Measurements from ENCODE around the gene ATP8A2.

The ATP8A2 gene

DNA sequence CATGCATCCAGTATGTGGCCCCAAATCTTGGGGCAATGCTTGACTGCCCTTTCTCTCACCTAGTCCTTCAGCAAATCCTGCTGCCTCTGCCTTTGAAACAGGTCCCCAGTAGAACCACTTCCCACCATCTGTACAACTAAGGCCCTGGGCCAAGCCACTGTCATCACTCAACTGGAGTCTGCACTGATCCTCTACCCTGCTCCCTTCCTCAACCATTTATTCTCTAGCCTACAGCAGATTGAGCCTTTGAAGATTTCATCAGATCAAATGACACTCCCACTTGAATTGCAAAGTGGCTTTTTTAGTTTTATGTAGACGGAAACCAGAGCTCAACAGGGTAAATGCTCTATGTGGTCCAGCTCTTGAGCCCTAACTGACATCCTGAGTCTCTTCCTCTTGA is 43.5 kb downstream of the ATP8A2 start:
- 84 to 96% methylated on average over 1 of the region's 1 CpG for WGBS, 2 experiments
- no peaks in the 10 kb centered on the region for H3K27me3 ChIP-seq (ENCODE audit: control insufficient read depth, insufficient read depth, low read length, poor library complexity, severe bottlenecking)
- no peaks in the 10 kb centered on the region for H3K9me3 ChIP-seq (ENCODE audit: control insufficient read depth, low read length)

DNA sequence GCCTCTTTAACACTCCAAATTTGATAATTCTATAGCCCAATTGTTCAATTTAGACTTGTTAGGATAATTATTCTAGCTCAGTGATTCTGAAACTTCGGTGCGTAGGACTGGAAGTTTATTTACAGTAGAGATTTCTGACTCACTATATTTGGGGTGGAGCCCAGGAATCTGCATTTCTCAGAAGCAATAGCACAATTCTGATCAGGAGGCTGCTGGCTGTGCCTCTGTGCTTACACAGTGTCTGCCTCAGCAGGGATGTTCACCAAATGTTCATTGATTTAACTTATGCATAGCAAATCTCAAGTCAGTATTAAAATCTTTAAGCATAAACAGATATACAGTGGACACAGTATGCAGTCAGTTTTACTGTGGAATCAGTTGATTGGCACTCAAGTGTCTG is 45.8 kb downstream of the ATP8A2 start:
- H3K36me3 ChIP-seq (ENCODE audit: control insufficient read depth, insufficient read depth, low read length), result no peaks in the 10 kb centered on the region
- H3K4me1 ChIP-seq (ENCODE audit: control insufficient read depth, insufficient read depth, low read length), result no peaks in the 10 kb centered on the region
- H3K27me3 ChIP-seq (ENCODE audit: control insufficient read depth, insufficient read depth, low read length, poor library complexity, severe bottlenecking), result no peaks in the 10 kb centered on the region
- H3K9me3 ChIP-seq (ENCODE audit: control insufficient read depth, low read length), result no peaks in the 10 kb centered on the region
- no peak overlapping the region for H3K4me3 ChIP-seq (ENCODE audit: insufficient read depth, low read depth, low read length)
- H3K27ac ChIP-seq (ENCODE audit: insufficient read depth, low read depth, low read length, poor library complexity, severe bottlenecking), result no peak overlapping the region
- 89 to 100% methylated on average over 2 of the region's 2 CpGs for WGBS, 2 experiments

More for the DNA sequence above, 43.5 kb downstream of the ATP8A2 start:
- Histone ChIP-seq H3K36me3 (ENCODE audit: control insufficient read depth, insufficient read depth, low read length) (no peaks in the 10 kb centered on the region), H3K27ac (ENCODE audit: insufficient read depth, low read depth, low read length, poor library complexity, severe bottlenecking) (no peak overlapping the region), H3K4me3 (ENCODE audit: insufficient read depth, low read depth, low read length) (no peak overlapping the region), H3K4me1 (ENCODE audit: control insufficient read depth, insufficient read depth, low read length) (no peaks in the 10 kb centered on the region)

DNA sequence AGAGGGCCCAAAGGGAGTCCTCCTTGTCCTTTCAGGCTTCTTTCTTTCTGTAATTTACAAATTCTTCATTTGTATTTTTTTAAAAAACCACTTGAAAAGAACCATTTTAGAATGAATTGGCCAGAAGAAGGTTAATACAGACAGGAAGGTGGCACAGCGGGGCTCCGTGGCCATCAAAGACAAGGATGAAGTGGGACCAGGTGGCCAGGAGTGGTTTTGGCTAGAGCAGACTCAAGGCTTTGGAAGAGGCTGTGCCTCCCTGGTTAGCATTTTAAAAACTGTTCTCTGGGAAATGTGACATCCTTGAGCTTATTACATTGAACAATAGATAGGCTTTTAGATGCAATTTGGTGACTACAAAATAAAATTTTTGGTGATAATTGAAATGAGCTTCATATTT is 48.4 kb downstream of the ATP8A2 start:
- WGBS, 2 experiments, result 77 to 81% methylated on average over 2 of the region's 2 CpGs
- H3K9me3 ChIP-seq (ENCODE audit: control insufficient read depth, low read length), result no peaks in the 10 kb centered on the region
- H3K4me3 ChIP-seq (ENCODE audit: insufficient read depth, low read depth, low read length), result no peak overlapping the region
- no peaks in the 10 kb centered on the region for H3K4me1 ChIP-seq (ENCODE audit: control insufficient read depth, insufficient read depth, low read length)
- H3K36me3 ChIP-seq (ENCODE audit: control insufficient read depth, insufficient read depth, low read length), result no peaks in the 10 kb centered on the region
- H3K27ac ChIP-seq (ENCODE audit: insufficient read depth, low read depth, low read length, poor library complexity, severe bottlenecking), result no peak overlapping the region
- no peaks in the 10 kb centered on the region for H3K27me3 ChIP-seq (ENCODE audit: control insufficient read depth, insufficient read depth, low read length, poor library complexity, severe bottlenecking)

DNA sequence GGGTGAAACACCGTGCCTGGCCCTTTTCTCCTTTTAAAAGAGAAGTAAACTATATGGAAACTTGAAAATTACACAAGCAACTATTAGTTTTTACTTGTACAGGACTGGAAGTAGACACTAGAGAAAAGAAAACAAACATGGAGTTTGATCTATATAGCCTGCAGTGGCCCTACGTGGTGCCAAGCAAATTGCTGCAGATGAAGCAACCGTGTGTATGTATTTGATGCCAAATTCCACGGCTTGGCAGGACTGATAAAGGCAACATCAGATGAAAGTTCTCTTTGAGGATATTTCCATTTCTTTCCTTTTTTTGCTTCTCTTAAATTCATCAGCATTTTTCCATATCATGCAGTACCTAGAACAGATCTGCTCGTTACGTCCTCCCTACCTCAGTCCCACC is 49.8 kb downstream of the ATP8A2 start:
- no peaks in the 10 kb centered on the region for H3K9me3 ChIP-seq (ENCODE audit: control insufficient read depth, low read length)
- no peaks in the 10 kb centered on the region for H3K27me3 ChIP-seq (ENCODE audit: control insufficient read depth, insufficient read depth, low read length, poor library complexity, severe bottlenecking)
- no peaks in the 10 kb centered on the region for H3K4me1 ChIP-seq (ENCODE audit: control insufficient read depth, insufficient read depth, low read length)
- H3K27ac ChIP-seq (ENCODE audit: insufficient read depth, low read depth, low read length, poor library complexity, severe bottlenecking), result no peak overlapping the region
- 91 to 98% methylated on average over 3 to 6 of the region's 6 CpGs for WGBS, 2 experiments
- H3K36me3 ChIP-seq (ENCODE audit: control insufficient read depth, insufficient read depth, low read length), result no peaks in the 10 kb centered on the region
- H3K4me3 ChIP-seq (ENCODE audit: insufficient read depth, low read depth, low read length), result no peak overlapping the region

DNA sequence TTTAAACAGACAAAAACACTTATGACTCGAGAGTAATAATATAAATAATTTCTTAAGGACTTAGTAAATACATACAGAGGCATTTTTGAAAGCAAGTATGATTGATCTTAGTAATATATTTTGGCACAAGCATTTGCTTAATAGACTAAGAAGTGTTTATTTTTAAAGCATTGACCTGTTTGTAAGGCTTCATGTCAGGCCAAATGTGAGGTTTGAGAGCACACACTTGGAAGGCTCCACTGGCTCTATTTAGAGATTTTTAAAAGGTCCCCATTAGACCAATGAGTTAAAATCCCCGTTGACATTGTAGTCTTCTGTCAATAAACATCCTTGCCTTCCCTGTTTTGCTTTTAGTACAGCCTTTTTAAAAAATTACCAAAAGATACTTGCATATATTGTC is 50.4 kb downstream of the ATP8A2 start:
- WGBS, 2 experiments, result 85 to 95% methylated on average over 1 of the region's 2 CpGs
- Histone ChIP-seq H3K27ac (ENCODE audit: insufficient read depth, low read depth, low read length, poor library complexity, severe bottlenecking) (no peak overlapping the region), H3K36me3 (ENCODE audit: control insufficient read depth, insufficient read depth, low read length) (no peaks in the 10 kb centered on the region), H3K27me3 (ENCODE audit: control insufficient read depth, insufficient read depth, low read length, poor library complexity, severe bottlenecking) (no peaks in the 10 kb centered on the region), H3K9me3 (ENCODE audit: control insufficient read depth, low read length) (no peaks in the 10 kb centered on the region), H3K4me3 (ENCODE audit: insufficient read depth, low read depth, low read length) (no peak overlapping the region), H3K4me1 (ENCODE audit: control insufficient read depth, insufficient read depth, low read length) (no peaks in the 10 kb centered on the region)

DNA sequence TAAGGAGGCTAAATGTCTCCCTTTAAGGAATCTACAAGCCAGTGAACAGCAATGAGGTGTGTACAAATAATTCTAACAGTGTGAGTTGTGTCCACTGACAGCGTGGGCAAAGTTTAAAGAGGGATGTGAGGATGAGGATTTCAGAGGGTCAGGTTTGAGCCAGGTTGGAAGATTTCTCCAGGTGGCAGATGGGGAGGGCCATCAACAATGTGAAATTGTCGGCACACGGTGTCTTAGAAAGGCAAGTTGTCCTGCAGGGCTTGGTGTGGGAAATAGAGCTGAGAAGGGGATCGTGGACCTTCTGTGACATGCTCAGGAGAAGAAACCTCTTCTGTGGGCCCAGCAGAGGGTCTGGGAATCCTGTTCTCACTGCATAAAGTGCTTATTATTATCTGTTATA is 52.1 kb downstream of the ATP8A2 start:
- H3K9me3 ChIP-seq (ENCODE audit: control insufficient read depth, low read length), result no peaks in the 10 kb centered on the region
- no peak overlapping the region for H3K27ac ChIP-seq (ENCODE audit: insufficient read depth, low read depth, low read length, poor library complexity, severe bottlenecking)
- H3K4me1 ChIP-seq (ENCODE audit: control insufficient read depth, insufficient read depth, low read length), result no peaks in the 10 kb centered on the region
- WGBS, 2 experiments, result 80 to 83% methylated on average over 4 of the region's 4 CpGs
- H3K36me3 ChIP-seq (ENCODE audit: control insufficient read depth, insufficient read depth, low read length), result no peaks in the 10 kb centered on the region
- no peaks in the 10 kb centered on the region for H3K27me3 ChIP-seq (ENCODE audit: control insufficient read depth, insufficient read depth, low read length, poor library complexity, severe bottlenecking)
- no peak overlapping the region for H3K4me3 ChIP-seq (ENCODE audit: insufficient read depth, low read depth, low read length)

DNA sequence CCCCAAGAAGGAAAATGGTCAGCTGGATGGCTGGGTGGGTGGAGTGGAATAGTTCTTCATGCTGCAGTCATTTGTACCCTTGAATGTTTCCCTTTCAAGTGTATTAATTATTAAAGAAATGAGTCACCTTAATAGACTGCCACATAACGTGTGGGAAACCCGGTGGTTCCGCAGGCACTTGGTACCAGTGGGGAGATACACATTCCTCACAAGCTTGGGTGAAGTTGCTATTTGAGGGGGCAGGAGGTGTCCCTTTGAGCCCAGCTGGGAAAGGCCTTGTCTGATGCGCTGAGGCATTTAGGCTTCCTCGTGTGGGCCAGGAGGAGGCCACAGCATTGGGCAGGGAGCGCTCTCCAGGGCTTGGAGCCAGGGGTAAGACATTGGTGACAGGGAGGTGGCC is 57.7 kb downstream of the ATP8A2 start:
- WGBS, 2 experiments, result 90 to 91% methylated on average over 6 of the region's 6 CpGs
- H3K27me3 ChIP-seq (ENCODE audit: control insufficient read depth, insufficient read depth, low read length, poor library complexity, severe bottlenecking), result no peaks in the 10 kb centered on the region
- no peaks in the 10 kb centered on the region for H3K9me3 ChIP-seq (ENCODE audit: control insufficient read depth, low read length)
- no peaks in the 10 kb centered on the region for H3K4me1 ChIP-seq (ENCODE audit: control insufficient read depth, insufficient read depth, low read length)
- H3K27ac ChIP-seq (ENCODE audit: insufficient read depth, low read depth, low read length, poor library complexity, severe bottlenecking), result no peak overlapping the region
- no peak overlapping the region for H3K4me3 ChIP-seq (ENCODE audit: insufficient read depth, low read depth, low read length)
- no peaks in the 10 kb centered on the region for H3K36me3 ChIP-seq (ENCODE audit: control insufficient read depth, insufficient read depth, low read length)

DNA sequence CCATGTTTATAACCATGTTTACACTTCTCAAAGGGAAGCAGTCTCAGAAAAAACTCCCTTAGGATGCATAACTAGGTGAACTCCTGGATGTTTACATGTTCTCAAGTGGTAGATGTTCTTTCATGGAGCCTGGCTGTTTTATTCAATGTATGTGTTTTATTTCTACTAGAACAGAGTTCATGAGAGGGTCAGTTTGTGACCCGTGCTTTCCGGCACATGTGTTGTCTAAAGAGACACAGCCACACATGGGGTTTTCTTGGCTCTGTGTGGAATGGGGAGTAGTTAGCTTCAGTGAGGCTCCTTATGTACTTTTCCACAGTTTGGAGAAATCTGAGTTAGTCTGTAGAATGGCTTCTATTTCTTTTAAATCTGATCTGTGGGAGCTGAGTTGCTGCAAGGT is 60.9 kb downstream of the ATP8A2 start:
- WGBS, 2 experiments, result 93% methylated on average over 2 of the region's 2 CpGs
- Histone ChIP-seq H3K4me1 (ENCODE audit: control insufficient read depth, insufficient read depth, low read length) (no peaks in the 10 kb centered on the region), H3K27me3 (ENCODE audit: control insufficient read depth, insufficient read depth, low read length, poor library complexity, severe bottlenecking) (no peaks in the 10 kb centered on the region), H3K9me3 (ENCODE audit: control insufficient read depth, low read length) (no peaks in the 10 kb centered on the region), H3K36me3 (ENCODE audit: control insufficient read depth, insufficient read depth, low read length) (no peaks in the 10 kb centered on the region), H3K4me3 (ENCODE audit: insufficient read depth, low read depth, low read length) (no peak overlapping the region), H3K27ac (ENCODE audit: insufficient read depth, low read depth, low read length, poor library complexity, severe bottlenecking) (no peak overlapping the region)

DNA sequence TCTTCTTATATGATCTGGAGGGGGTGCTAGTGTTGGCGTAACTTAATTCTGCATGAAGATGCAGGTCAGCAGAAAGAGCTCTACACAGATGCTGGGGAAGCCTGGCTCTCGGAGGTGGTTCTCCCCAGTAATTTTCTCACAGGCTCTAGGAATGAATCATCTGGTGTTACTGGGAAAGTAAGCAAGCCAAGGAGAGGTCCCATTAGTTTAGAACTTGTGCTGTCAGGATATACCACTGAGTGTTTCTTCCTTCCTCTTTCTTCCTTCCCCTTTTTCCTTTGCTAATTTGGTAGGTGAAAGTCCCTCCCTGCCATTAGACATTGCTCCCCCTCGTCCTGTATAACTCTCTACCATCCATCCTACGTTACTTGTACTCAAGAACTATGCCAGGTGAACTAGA is 68.3 kb downstream of the ATP8A2 start:
- WGBS, 2 experiments, result 88 to 90% methylated on average over 4 of the region's 4 CpGs
- Histone ChIP-seq H3K4me1 (ENCODE audit: control insufficient read depth, insufficient read depth, low read length) (no peaks in the 10 kb centered on the region), H3K9me3 (ENCODE audit: control insufficient read depth, low read length) (no peaks in the 10 kb centered on the region), H3K36me3 (ENCODE audit: control insufficient read depth, insufficient read depth, low read length) (no peaks in the 10 kb centered on the region), H3K27ac (ENCODE audit: insufficient read depth, low read depth, low read length, poor library complexity, severe bottlenecking) (no peak overlapping the region), H3K27me3 (ENCODE audit: control insufficient read depth, insufficient read depth, low read length, poor library complexity, severe bottlenecking) (no peaks in the 10 kb centered on the region), H3K4me3 (ENCODE audit: insufficient read depth, low read depth, low read length) (no peak overlapping the region)

DNA sequence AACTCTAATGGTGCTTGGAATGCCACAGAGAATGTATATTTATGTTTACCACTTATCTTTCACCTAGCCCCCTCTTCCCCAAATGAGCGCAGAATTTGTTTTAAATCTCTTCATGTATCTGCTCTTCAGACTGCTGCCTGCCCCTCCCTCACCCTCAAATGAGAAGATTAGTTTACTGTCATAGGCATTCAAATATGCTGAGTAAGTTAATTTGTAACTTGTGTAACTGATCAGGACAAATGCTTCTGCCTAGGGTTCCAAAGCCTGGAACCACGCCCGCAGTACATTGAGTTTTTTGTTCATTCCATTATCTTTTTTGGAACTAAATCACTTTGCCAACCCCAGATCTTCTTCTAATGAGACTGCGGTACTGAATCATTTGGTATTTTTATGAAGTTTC is 74.5 kb downstream of the ATP8A2 start:
- Histone ChIP-seq H3K4me1 (ENCODE audit: control insufficient read depth, insufficient read depth, low read length) (no peaks in the 10 kb centered on the region), H3K27me3 (ENCODE audit: control insufficient read depth, insufficient read depth, low read length, poor library complexity, severe bottlenecking) (no peaks in the 10 kb centered on the region), H3K27ac (ENCODE audit: insufficient read depth, low read depth, low read length, poor library complexity, severe bottlenecking) (no peak overlapping the region), H3K4me3 (ENCODE audit: insufficient read depth, low read depth, low read length) (no peak overlapping the region), H3K9me3 (ENCODE audit: control insufficient read depth, low read length) (peaks cover 4% of the 10 kb centered on the region), H3K36me3 (ENCODE audit: control insufficient read depth, insufficient read depth, low read length) (no peaks in the 10 kb centered on the region)
- WGBS, 2 experiments, result 95 to 98% methylated on average over 3 of the region's 4 CpGs

DNA sequence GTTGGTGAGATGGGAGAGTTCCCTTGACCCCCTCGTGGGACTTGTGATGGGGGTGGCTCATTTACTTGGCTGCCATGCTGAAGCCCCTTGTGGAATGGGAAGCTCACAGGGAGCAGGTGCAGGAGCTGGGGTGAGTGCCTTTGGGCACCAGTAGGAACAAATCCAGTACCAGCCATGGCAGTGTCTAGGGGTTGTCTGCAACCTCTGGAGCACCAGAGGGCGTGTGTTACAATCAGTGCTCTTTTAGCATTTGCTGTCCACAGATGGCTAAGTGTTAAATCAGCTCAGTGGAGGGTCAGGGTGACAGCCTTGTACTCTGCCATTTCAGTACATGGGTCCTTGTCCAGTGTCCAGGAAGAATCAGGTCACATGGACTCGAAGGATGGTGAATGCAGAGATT is 75.6 kb downstream of the ATP8A2 start:
- 89 to 92% methylated on average over 3 of the region's 3 CpGs for WGBS, 2 experiments
- Histone ChIP-seq H3K36me3 (ENCODE audit: control insufficient read depth, insufficient read depth, low read length) (no peaks in the 10 kb centered on the region), H3K4me3 (ENCODE audit: insufficient read depth, low read depth, low read length) (no peak overlapping the region), H3K27me3 (ENCODE audit: control insufficient read depth, insufficient read depth, low read length, poor library complexity, severe bottlenecking) (no peaks in the 10 kb centered on the region), H3K9me3 (ENCODE audit: control insufficient read depth, low read length) (peaks cover 4% of the 10 kb centered on the region), H3K27ac (ENCODE audit: insufficient read depth, low read depth, low read length, poor library complexity, severe bottlenecking) (no peak overlapping the region), H3K4me1 (ENCODE audit: control insufficient read depth, insufficient read depth, low read length) (no peaks in the 10 kb centered on the region)

Measured in ectodermal cell (in vitro differentiated cells).